GM21619 (cell line): Measurements from ENCODE around the gene ASPRV1.
"Not testable (repeated sequence)": the region's sequence is repeated elsewhere in the genome, so short reads cannot be mapped to it uniquely, and the experiment has no call there.

Experiments
- ATAC-seq: cut with Tn5 transposase; IDR thresholded peaks from one replicate; pipeline ENCODE4 v1.9.1; 2021; ENCODE audit not compliant: unreplicated experiment

The ASPRV1 gene

DNA sequence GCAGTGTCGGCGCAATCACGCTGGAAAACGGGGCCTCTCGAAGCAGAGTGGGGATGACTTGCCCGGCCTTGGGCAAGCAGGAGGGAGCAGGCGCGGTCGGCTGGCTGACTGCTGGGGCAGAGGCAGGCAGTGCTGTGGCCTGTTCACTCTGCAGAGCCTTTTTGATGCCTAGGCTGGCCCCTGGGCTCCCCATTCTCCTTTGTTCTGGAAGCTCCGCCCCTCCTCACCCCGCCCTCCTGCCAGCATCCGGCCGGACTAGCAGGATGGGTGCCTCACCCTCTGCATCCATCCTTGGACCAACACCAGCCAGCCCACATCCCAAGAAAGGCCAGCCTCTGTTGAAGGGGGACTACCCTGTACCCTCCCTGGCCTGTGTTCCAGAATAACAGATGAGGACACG is at the start of gene ASPRV1:
Gene ASPRV1, minus strand, starts transcription at position 136 of the 400 bp plus-strand sequence. CDS start 195 bp downstream, outside the sequence.
- ATAC-seq, result no peak

GRCh38 chr2:70010576-70011111 is 49.2 kb upstream of the ASPRV1 start:
- ATAC-seq, result no peak

DNA sequence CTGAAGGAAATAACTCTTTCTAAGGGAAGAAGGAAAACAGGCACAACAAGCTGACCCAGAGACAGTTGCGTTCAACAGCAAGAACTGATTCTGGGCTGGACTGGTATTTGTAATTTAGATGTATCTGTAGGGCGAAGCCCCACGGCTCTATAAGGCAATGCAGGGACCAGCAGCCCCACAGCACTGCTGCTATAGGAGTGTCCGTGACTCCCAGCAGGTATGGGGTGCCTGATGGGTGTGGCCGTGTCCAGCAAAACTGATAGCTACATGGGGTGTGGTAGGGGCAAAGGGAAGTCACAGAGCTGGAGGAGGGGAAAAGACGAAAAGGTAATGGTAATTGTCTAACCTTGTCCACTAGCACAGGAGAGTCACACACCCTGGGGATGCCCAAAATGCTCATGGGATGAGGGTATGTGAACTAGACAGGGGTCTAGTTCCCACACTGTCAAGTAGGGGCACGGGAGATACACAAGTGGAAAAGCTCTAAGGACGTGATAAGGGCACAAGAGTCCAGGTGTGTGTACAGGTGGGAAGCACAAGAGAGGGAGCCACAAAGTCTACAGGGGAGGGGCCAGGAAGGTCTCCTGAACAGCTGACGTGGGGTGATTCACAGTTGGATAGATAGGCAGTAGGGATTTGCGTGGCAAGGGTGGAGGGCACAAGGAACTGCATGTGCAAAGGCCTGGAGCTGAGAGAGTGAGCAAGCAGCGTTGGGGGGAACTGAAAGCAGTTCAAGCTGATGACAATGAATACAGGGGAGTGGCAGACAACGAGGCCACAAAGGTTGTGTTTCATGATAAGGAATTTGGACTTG is 48.5 kb upstream of the ASPRV1 start:
- no peak for ATAC-seq

GRCh38 chr2:70008290-70008689 is 46.9 kb upstream of the ASPRV1 start:
- ATAC-seq, result no peak

DNA sequence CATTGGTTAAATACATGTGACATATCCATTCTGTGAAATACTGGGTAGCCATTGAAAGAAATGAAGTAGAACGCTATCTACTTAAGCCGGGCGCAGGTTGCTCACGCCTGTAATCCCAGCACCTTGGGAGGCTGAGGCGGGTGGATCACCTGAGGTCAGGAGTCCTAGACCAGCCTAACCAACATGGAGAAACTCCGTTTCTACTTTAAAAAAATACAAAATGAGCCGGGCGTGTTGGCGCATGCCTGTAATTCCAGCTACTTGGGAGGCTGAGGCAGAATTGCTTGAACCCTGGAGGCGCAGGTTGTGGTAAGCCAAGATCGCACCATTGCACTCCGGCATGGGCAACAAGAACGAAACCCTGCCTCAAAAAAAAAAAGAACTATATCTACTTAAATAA is 45.7 kb upstream of the ASPRV1 start:
- ATAC-seq, result no peak

GRCh38 chr2:70006447-70006784 is 45.0 kb upstream of the ASPRV1 start:
- no peak for ATAC-seq

GRCh38 chr2:70005752-70006446 is 44.5 kb upstream of the ASPRV1 start:
- ATAC-seq, result no peak

- ATAC-seq, result no peak
Observed at GRCh38 chr2:70005216-70005615, 43.8 kb upstream of the ASPRV1 start.

DNA sequence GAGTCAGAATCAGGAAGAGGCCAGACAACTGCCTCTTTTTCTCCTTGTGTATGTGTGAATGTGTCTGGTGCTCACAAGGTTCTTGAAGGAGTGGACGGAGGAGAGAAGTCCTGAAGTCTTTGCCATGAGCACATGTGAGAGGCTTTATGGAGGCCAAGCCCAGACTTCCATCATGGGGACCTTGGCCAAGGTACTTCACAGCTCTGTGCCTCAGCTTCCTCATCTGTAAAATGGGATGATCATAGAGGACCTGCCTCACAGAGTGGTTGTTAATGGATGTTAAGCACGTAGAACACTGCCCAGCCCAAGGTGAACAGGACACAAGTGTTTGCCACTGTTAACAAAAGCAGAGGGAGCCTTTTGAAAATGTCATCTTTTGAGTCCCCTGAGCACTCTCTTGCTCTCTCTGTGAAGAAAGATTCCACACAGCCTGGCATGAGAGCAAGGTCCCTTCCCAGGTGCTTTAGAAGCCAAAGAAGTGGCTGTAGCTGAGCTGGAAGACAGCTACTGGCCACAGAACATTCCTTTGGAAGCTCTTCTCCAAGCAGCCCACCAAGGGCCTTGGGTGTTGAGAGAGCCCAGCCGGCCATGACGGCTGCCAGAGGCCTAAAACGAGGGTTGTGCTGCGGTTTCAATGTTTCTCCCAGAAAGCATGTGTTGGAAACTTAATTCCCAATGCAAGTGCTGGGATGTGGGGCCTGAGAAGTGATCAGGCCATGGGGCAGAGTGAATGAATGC is 41.8 kb upstream of the ASPRV1 start:
- ATAC-seq, result no peak

- no peak for ATAC-seq
Observed at GRCh38 chr2:70002241-70002899, 40.9 kb upstream of the ASPRV1 start.

- not testable (repeated sequence) for ATAC-seq
Observed at GRCh38 chr2:70000529-70000928, 39.1 kb upstream of the ASPRV1 start.

DNA sequence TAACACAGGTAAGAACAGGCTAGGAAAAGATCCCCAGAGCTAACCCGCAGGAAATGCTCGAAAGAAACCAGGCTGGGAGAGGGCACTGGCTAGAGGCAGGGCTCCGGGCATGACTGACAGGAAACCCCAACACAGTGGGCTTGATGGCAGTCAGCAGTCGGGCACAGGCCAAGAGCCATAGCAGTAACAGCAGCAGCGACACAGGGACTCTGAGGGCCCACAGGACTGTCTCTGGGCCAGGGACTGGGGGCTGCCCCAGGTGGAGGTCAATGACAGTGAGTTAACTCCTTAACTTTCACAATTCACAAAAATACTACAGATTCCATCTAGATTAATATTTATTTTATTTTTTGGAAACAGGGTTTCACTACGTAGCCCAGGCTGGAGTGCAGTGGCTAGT is 37.3 kb upstream of the ASPRV1 start:
- no peak for ATAC-seq

DNA sequence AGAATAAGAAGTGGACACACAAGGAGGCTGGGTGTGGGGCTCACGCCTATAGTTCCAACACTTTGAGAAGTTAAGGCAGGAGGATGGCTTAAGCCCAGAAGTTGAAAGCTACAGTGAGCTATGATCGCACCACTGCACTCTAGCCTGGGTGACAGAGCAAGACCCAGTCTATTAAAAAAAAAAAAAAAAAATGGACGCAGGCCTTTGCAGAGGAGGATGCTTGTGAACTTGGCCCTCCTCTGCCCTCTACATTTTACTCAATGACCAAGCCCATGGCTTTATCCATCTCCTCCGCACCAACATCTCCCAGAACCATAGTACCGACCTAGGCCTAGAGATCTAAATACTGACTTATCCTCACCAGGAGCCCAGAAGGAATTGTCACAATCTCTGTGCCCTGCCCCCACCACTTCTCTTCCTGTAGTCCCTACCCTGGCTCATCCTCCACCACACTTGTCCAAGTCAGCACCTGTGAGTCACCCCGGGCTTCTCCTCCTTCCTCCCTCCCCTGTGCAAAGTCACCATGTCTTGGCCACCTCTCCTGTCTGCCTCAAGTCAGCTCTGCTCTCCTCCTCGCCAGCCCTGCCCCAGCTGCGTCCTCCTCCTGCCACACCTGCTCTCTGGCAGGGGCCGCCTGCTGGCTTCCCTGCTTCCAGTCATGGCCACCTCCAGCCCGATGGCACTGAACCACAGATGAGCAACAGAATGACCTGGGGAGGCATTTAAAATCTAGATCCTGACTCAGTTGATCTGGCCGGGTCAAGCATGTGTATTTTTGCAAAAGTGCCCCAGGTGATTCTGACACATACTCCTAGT is 35.8 kb upstream of the ASPRV1 start:
- ATAC-seq, result no peak

DNA sequence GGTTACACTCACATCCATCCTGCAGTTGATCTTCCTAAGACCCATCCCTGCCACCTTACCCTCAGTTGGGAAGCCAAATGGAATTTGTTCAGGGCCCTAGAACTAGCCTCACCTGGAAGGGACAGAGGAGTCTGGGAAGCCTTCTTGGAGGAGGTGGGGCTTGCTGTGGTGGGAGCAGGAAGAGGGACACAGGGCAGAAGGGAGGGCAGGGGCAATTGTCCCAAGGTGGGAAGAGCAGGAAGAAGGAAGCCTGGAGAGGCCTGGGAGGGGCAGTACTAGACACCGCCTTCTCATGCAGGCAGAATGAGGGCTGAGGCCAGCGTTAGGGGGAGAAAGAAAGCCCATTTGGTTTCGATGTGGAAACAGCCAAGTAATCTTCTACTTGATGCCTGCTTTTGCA is 34.1 kb upstream of the ASPRV1 start:
- no peak for ATAC-seq

DNA sequence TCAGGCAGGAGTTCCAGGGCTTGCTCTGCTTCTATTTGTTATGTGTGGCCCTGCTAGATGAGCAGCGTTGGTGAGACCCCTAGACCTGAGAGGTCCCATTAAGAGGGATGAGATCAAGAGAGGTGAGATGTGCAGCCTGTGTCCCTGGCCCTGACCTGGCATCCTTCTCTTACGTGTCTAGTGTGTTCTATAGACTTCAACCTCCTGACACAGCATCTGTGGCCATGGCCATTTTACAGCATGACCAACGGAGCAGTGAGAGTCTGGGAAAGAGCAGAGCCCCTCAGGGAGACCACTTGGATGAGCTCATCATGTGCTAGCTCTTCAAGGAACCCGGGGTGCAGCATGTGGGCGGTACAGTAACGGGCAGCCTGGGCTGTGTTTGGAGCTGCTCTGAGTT is 32.7 kb upstream of the ASPRV1 start:
- no peak for ATAC-seq

DNA sequence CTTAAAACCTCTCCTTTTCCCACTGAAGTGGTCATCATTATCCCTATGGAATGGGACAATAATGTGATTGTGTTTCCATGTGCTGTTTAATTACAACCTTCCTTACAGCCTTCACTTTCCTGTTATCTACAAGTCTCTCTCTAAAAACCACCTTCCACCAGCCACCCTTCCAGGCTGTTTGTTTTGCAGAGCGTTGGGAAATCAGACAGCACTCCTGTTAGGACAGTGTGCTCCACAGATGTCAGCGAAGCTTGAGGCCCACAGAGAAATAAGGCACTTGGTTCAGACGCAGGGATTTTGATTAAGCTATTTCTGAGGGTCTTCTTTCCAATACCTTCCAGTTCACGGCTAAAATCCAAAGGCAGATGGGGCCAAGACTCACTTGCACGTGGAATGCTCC is 32.3 kb upstream of the ASPRV1 start:
- ATAC-seq, result no peak

DNA sequence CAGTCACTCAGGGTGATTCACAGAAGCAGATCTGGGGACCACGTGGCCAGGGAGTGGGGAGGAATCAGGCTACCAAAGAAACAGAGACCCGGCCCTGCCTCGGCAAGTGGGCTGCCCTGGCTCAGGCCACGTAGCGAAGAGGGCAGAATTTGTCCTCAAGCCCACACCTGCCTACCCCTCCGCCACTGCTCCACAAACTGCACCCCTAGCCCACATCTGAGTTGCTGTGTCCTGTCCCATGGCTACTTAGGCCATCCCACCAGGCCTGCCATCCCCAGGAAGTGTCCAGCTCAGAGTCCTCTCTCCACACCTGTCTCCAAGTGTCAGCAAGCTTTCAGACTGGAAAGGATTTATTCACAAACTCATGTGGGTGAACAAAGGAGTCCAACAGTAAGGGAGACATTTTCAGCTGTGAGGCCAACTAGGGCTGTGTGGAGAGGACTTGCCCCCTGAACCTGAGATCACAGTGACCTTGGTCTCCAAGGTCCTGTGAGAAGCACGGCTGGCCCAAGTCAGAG is 31.7 kb upstream of the ASPRV1 start:
- ATAC-seq, result no peak

- no peak for ATAC-seq
Observed at GRCh38 chr2:69992310-69993047, 31.0 kb upstream of the ASPRV1 start.

DNA sequence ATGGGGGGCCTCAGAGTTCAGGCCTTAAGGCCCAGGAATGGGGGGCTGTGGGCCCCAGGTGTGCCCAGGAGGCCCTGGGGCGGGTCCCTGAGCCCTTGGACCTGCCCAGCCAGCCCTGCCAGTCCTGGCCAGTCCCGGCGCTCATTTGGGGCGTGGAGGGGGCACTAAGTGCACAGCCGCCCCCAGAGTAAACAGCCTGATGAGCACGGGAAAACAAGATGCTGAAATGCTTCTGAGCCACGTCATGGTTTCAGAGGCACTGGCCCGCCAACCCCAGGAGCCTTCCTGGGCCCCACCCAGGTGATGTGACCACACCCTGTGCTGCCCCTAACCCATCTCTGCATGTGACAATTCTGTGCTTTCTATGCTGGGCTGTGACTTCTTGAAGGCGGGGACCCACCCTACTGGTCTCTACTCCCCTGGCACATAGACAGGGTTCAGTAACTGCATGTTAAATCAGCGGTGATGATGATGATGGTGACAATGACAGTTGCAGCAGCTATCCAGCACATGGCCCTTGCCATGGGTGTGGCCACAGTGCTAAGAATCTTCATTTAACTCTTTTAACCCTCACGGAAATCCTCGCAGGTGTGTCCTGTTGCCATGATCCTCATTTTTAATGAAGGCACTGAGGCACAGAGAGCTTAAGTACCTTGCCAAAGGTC is 28.1 kb upstream of the ASPRV1 start:
- ATAC-seq, result no peak
